Suprapubic skin (tissue), 4 donors: ENCODE results near the gene GNL3.

Source experiments
- EP300 ChIP-seq: sonication (generic); formaldehyde crosslinking; IDR thresholded peaks from one replicate; pipeline ENCODE4 v1.6.1; 2017; ENCODE audit warnings: antibody characterized with exemption
- POLR2A ChIP-seq, 2 donors: fragments of 450-650 bp; IDR thresholded peaks; one replicate each; pipeline ENCODE4 v1.6.1; 2017; ENCODE audit warnings: antibody characterized with exemption in 2 of 2, mild to moderate bottlenecking in 2 of 2, moderate library complexity in 2 of 2
- POLR2AphosphoS5 ChIP-seq, 3 donors: sonication (generic); formaldehyde crosslinking; IDR thresholded peaks; one replicate each; pipeline ENCODE4 v1.6.1; 2017; ENCODE audit warnings: antibody characterized with exemption in 3 of 3
- TF ChIP-seq, protein P1 (sequence below), 2 donors: fragments of 200-600 bp in 1 of 2; fragments of 450-650 bp in 1 of 2; sonication (generic) in 1 of 2; IDR thresholded peaks; one replicate each; pipeline ENCODE4 v1.5.1; 2016 to 2019; ENCODE audit warnings: antibody characterized with exemption in 2 of 2, mild to moderate bottlenecking in 1 of 2, moderate library complexity in 1 of 2

- TF ChIP-seq, protein P1, sequence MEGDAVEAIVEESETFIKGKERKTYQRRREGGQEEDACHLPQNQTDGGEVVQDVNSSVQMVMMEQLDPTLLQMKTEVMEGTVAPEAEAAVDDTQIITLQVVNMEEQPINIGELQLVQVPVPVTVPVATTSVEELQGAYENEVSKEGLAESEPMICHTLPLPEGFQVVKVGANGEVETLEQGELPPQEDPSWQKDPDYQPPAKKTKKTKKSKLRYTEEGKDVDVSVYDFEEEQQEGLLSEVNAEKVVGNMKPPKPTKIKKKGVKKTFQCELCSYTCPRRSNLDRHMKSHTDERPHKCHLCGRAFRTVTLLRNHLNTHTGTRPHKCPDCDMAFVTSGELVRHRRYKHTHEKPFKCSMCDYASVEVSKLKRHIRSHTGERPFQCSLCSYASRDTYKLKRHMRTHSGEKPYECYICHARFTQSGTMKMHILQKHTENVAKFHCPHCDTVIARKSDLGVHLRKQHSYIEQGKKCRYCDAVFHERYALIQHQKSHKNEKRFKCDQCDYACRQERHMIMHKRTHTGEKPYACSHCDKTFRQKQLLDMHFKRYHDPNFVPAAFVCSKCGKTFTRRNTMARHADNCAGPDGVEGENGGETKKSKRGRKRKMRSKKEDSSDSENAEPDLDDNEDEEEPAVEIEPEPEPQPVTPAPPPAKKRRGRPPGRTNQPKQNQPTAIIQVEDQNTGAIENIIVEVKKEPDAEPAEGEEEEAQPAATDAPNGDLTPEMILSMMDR (IDR thresholded peaks at IDR 0.05): no peak
- TF ChIP-seq EP300: no peak
- TF ChIP-seq POLR2A (IDR thresholded peaks at IDR 0.05): no peak
- no peak for TF ChIP-seq POLR2AphosphoS5 (IDR thresholded peaks at IDR 0.05)
Measured at GRCh38 chr3:52651592-52651991, 34.2 kb upstream of the GNL3 start.
